Measurements from ENCODE around the gene CD300E.

CD300E gene

DNA sequence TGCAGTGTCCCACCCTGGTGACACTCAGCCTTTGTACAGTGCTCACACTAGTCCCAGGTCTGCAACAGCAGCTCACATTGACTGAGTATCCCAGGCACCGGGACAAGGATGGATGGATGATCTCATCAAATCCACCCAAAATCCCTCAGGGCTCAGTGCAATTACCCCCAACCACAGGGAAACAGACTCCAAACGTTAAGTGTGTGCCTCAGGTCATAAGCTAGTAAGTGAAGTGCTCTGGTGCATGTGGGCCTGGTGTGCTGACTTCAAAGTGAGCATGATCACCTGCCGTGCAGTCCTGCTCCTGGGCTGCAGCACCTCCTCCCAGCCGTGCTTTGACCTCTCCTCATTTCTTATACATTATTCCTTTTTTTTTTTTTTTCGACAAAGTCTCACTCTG is 31.2 kb upstream of the CD300E start:
- H3K4me3 ChIP-seq (ENCODE audit: low read depth, low read length): no peak overlapping the region
- no peak for TF ChIP-seq CTCF (IDR thresholded peaks at IDR 0.05; ENCODE audit: insufficient read depth, low read depth, low read length, missing control alignments)
- DNase-seq (ENCODE audit: low read depth): no peak

DNA sequence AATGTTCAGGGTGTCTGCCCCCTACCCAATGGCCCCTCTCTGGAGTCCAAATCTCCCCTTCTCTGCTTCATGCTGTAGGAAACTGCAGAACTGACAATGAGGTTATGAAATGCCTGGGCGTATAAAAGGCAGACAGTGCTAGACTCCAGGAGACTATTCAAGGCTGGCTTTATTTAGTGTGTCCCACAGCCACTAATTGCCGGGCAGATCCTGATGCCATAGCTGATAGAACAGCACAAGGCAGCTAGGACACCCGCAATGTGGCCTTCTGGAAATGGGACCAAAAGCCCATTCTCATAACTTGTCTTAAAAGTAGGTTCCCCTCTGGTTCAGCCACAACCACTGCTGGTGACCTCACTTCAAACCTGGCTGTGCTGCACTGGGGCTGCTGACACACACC is 28.5 kb upstream of the CD300E start:
- no peak for DNase-seq (ENCODE audit: low read depth)
- H3K4me3 ChIP-seq (ENCODE audit: low read depth, low read length): no peak overlapping the region
- no peak for TF ChIP-seq CTCF (IDR thresholded peaks at IDR 0.05; ENCODE audit: insufficient read depth, low read depth, low read length, missing control alignments)

- no peak for DNase-seq (ENCODE audit: low read depth)
- TF ChIP-seq CTCF (IDR thresholded peaks at IDR 0.05; ENCODE audit: insufficient read depth, low read depth, low read length, missing control alignments): no peak
- H3K4me3 ChIP-seq (ENCODE audit: low read depth, low read length): no peak overlapping the region
Observed at GRCh38 chr17:74649909-74650308, 26.4 kb upstream of the CD300E start.

- H3K4me3 ChIP-seq (ENCODE audit: low read depth, low read length): no peak overlapping the region
- no peak for TF ChIP-seq CTCF (IDR thresholded peaks at IDR 0.05; ENCODE audit: insufficient read depth, low read depth, low read length, missing control alignments)
- DNase-seq (ENCODE audit: low read depth): no peak
Observed at GRCh38 chr17:74647871-74648672, 24.5 kb upstream of the CD300E start.

GRCh38 chr17:74646231-74646630 is 22.7 kb upstream of the CD300E start:
- peak; percentile 40 for DNase-seq (ENCODE audit: low read depth)
- no peak overlapping the region for H3K4me3 ChIP-seq (ENCODE audit: low read depth, low read length)
- peak; percentile 46 for TF ChIP-seq CTCF (IDR thresholded peaks at IDR 0.05; ENCODE audit: insufficient read depth, low read depth, low read length, missing control alignments)

GRCh38 chr17:74645010-74645409 is 21.5 kb upstream of the CD300E start:
- no peak for TF ChIP-seq CTCF (IDR thresholded peaks at IDR 0.05; ENCODE audit: insufficient read depth, low read depth, low read length, missing control alignments)
- no peak for DNase-seq (ENCODE audit: low read depth)
- H3K4me3 ChIP-seq (ENCODE audit: low read depth, low read length): no peak overlapping the region

DNA sequence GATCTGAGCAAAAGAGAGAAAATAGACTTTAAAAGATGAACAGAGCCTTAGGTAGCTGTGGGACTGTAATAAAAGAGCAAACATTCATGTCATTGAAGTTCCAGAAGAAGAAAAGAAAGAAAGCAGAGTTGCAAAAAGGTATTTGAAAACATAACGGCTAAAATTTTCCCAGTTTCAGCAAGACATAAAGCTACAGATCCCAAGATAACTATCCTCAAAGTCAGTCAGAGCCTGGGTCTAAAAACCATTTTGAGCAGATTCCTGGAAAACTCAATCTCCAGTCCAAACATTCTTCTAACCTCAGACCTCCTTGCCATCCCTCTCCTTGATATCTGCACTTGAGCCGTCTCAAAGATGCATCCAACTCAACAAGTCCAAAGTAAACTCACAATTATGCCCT is 20.9 kb upstream of the CD300E start:
- DNase-seq (ENCODE audit: low read depth): no peak
- H3K4me3 ChIP-seq (ENCODE audit: low read depth, low read length): no peak overlapping the region
- no peak for TF ChIP-seq CTCF (IDR thresholded peaks at IDR 0.05; ENCODE audit: insufficient read depth, low read depth, low read length, missing control alignments)
